Measurements from ENCODE around the gene DCPS.
"Not testable (repeated sequence)": the region's sequence is repeated elsewhere in the genome, so short reads cannot be mapped to it uniquely, and the experiment has no call there.

The DCPS gene

DNA sequence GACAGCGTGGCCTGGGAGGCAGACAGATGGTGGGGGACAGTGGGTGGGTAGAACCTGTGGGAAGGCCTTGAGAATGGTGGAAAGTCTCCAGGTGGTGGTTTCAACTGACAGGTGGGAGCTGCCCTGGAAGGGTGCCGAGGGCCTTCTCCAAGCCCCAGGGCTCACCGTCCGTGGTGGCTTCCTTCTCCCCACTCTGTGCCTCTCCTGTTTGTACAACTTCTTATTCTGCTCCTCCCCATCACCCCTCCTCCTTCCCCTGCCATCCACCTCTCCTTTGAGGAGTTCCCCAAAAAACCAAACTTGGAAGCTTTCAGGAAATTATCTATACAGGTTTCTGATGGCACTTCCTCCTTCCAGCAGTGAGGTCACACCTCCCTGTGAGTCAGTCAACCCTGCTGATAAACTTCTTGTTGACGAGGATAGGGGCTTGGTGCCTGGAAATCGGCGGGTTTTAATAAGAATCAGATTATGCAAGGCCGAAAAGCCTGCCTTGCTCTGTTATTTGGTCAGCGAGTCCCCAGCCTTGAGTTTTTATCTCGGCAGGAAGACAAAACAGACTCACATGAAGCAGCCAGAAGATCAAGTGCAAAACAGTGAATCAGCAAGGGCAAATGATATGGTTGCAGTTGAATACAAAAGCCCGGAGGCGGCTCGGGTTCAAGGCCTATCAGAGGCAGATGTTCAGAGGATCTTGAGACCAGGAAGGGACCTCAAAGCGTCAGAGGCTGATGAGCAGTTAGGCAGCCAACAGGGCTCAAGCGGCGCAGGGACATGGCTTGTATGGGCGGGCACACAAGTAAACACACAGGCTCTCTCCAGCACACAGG is 42.1 kb downstream of the DCPS start:
- no peak for DNase-seq

- DNase-seq, result no peak
Measured at GRCh38 chr11:126346586-126346940, 42.7 kb downstream of the DCPS start.

- not testable (repeated sequence) for DNase-seq
Measured at GRCh38 chr11:126346946-126347345, 43.1 kb downstream of the DCPS start.

- no peak for DNase-seq
Measured at GRCh38 chr11:126347751-126348668, 44.1 kb downstream of the DCPS start.

DNA sequence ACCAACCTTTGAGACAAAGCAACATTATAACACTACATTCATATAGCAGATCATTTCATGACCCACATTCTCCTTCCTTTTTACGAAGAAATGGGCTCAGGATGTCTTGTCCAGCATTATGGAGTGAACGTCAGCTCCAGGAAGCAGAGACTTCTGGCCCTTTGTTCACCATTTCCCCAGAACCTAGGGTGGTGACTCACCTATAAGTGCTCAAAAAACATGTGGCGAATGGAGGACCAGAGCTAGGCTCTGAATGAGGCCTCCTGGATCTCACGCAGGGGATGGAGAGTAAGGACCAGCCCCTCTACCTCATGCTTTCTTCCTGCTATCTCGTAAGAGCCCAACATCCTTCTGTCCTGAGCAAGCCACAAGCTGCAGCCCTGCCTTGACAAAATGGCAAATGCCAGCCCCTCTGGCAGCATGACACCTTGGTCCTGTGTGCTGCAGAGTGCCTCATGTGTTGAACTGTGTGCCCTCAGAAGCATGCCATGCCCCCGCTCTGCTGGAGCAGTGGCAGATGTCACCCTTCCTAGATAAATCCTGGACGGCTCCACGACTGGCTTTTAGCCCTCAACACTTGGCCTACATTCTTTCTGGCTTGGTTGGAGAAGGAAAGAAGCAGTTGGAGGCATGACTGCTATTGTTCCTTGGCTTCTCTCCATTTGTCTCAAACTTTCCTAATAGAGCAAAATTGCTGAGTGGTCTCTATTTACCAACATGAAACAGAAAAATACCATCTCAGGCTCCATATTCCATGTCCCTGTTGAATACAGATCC is 45.1 kb downstream of the DCPS start:
- DNase-seq, result no peak

GRCh38 chr11:126350836-126351235 is 47.0 kb downstream of the DCPS start:
- no peak for DNase-seq

GRCh38 chr11:126352163-126352562 is 48.3 kb downstream of the DCPS start:
- DNase-seq, result no peak

GRCh38 chr11:126352934-126353801 is 49.3 kb downstream of the DCPS start:
- DNase-seq, result no peak

DNA sequence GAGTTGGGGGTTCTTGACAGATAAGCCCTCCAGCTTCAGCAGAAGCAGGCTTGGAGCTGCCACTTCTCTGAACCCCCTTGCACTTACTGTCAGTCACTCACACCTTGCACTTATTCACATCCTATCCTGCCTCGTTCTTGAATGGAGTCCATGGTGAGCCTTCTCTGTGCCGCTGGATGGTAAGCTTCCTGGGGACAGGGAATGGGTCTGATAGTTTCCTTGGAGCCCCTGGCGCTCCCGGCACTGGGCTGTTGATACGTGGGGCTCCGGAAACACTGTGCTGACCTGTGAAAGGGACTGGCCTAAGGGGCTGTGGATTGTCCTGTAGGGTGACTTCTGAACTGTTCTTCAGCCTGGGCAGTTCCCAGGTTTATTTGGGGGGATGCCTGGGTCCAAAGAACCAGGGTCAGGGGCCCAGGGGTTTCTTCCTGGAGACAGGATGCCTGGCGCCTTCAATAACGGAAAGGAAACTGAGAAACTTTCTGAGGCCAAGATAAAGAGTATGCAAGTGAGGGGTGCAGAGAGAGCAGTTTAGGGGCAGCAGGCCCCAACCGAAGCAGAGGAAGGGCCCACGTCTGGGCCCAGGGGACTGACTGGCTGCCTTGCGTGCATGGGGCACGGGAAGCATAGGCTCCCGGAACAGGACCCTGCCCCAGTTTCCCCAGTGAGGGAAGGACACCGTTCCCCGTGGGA is 50.9 kb downstream of the DCPS start:
- no peak for DNase-seq

DNA sequence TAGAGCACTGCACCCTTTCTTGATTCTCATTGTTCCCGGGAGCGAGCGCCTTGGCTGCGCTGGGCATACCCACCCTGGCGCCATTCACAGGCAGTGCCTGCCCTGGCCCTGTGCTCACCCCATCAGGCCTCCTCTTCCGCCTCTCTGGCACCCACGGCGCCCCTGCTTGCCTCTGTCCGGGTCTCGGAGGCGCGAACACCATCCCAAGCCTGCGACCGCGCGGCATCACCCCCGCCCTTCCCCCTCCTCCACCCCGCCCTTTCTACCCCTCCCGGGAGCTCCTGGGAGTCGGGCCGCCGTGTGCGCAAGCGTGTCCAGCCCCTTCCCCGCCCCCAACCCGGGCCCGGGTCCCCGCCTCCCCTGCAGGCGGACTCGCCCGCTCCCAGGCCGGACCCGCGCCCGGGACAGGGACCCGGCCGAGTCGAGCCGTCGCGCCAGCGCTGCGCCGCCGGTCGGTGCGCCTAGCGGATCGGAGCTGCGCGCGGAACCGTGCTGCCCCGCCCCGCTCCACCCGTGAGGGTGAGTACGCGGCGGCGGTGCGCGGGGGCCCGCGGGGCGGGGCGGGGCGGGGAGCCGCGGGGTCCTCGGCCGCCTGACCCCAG is 51.6 kb downstream of the DCPS start, which contains the start of gene ST3GAL4:
ST3GAL4 (plus strand) TSS at position 363 of the 602 bp plus-strand sequence. CDS start 50,470 bp downstream, outside the sequence.
- DNase-seq, result peak in 1 of 2 experiments; percentile 56

GRCh38 chr11:126355926-126356897 is 52.4 kb downstream of the DCPS start:
- DNase-seq, result no peak

- no peak for DNase-seq
Measured at GRCh38 chr11:126357055-126357962, 53.4 kb downstream of the DCPS start.

- DNase-seq, result no peak
Measured at GRCh38 chr11:126357969-126358762, 54.3 kb downstream of the DCPS start.

DNA sequence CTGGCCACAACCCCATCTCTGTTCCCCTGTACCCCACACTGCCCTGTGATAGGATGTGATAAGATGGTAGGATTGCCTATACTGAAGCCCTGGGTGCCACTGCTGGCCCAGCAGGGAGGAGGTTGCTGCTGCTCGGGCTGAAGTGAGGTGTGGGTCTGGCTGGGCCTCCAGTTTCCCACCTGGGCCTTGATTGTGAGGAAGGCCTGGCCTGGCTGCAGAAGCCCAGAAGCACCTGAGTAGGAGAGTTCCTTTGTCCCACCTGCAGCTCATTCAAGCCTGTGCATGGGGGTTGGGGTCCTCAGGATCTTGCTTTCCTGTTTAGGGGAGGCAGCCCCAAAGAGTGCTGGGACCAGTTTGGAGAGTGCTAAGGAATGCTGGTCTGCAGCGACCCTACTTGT is 54.9 kb downstream of the DCPS start:
- no peak for DNase-seq

GRCh38 chr11:126359431-126360048 is 55.7 kb downstream of the DCPS start:
- no peak for DNase-seq

- no peak for DNase-seq
Measured at GRCh38 chr11:126360049-126360446, 56.2 kb downstream of the DCPS start.

- DNase-seq, result no peak
Measured at GRCh38 chr11:126361400-126361799, 57.5 kb downstream of the DCPS start.
